Lower leg skin (tissue), 4 donors: ENCODE measurements around the gene SUN1. TPM values are rescaled to one million over a fixed set of nuclear protein-coding genes. Genes with fewer than 3 reads are reported as not detected.
"Not testable (repeated sequence)": the region's sequence is repeated elsewhere in the genome, so short reads cannot be mapped to it uniquely, and the experiment has no call there.

Source experiments
- DNase-seq, 2 donors: peaks; one replicate each; pipeline ENCODE4 v3.0.0-alpha.2; 2019; ENCODE audit warnings: low spot score in 2 of 2
- H3K4me3 ChIP-seq: fragments of 200-600 bp; sonication (generic); 2 replicates; pipeline ENCODE4 v1.5.1; 2017; ENCODE audit warnings: mild to moderate bottlenecking, low read depth; ENCODE audit not compliant: poor library complexity, severe bottlenecking
- CTCF ChIP-seq, 3 donors: fragments of 450-650 bp; IDR thresholded peaks; one replicate each; pipeline ENCODE4 v1.5.1; 2016; ENCODE audit warnings: antibody characterized with exemption in 3 of 3, mild to moderate bottlenecking in 3 of 3, moderate library complexity in 2 of 3
- POLR2A ChIP-seq, 2 donors: fragments of 450-650 bp; IDR thresholded peaks; one replicate each; pipeline ENCODE4 v1.6.1; 2016 to 2017; ENCODE audit warnings: antibody characterized with exemption in 2 of 2, mild to moderate bottlenecking in 1 of 2, moderate library complexity in 1 of 2
- WGBS, 2 donors: methylation state at CpG; one replicate each; pipeline ENCODE4 v1.1.5; 2018; 5-methylcytosine and 5-hydroxymethylcytosine counted together
- intact Hi-C: fragments of 100-400 bp; cut with DNase I; formaldehyde crosslinking; loops from one replicate; pipeline ENCODE4 v1.15.0; 2023; ENCODE audit warnings: low total_unique reads
- total RNA-seq, 4 donors: library from RNA; depleted of rRNA; stranded (reverse); fragments of >200 nt; gene quantifications; one replicate each; pipeline ENCODE4 v1.1.0, GENCODE V29; 2016

Gene SUN1
- total RNA-seq, 4 donors from 2014 or later = 265 to 429 (median 271) TPM

DNA sequence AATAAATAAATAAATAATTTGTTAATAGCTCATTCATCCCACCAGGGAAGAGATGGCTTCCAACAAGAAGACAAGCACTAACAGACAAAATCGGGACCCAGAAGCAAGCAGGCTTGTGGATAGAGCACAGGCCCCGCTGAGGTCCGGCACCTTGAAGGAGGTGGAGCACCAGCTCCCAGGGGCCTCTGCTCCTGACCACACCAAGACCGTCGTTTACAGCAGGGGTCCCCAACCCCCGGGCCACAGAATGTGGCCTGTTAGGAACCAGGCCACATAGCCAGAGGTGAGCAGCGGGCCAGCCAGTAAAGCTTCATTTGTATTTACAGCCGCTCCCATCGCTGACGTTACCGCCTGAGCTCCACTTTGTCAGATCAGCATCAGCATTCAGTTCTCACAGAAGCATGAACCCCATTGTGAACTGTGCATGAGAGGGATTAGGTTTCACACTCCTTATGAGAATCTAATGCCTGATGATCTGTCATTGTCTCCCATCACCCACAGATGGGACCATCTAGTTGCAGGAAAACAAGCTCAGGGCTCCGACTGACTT lies 33.3 kb upstream of the SUN1 start:
- H3K4me3 ChIP-seq = no peak overlapping the region
- intact Hi-C loops = no loop called here
- no peak for DNase-seq
- 96 to 97% methylated on average over 12 of the region's 12 CpGs for WGBS, 2 donors
- no peak for TF ChIP-seq POLR2A (IDR thresholded peaks at IDR 0.05)
- TF ChIP-seq CTCF (IDR thresholded peaks at IDR 0.05) = no peak

DNA sequence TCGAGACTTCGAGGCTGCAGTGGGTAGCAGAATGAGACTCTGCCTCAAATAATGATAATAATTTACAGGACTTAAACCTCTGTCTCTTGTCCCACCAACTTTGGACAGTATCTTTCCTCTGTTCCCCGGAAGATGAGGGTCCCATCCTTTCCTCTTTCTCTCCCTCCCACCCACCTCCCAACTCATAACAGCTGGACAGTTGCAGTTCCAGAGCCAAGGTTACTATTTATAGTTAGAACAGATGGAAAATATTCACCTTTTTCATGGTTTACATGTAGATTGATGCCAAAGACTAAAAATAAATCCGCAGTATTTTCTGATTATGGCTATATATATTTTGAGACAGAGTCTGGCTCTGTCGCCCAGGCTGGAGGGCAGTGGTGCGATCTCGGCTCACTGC lies 31.6 kb upstream of the SUN1 start:
- 74 to 86% methylated on average over 7 of the region's 7 CpGs for WGBS, 2 donors
- intact Hi-C loops = no loop called here
- TF ChIP-seq POLR2A (IDR thresholded peaks at IDR 0.05) (no peak), CTCF (IDR thresholded peaks at IDR 0.05) (no peak)
- H3K4me3 ChIP-seq = no peak overlapping the region
- no peak for DNase-seq

DNA sequence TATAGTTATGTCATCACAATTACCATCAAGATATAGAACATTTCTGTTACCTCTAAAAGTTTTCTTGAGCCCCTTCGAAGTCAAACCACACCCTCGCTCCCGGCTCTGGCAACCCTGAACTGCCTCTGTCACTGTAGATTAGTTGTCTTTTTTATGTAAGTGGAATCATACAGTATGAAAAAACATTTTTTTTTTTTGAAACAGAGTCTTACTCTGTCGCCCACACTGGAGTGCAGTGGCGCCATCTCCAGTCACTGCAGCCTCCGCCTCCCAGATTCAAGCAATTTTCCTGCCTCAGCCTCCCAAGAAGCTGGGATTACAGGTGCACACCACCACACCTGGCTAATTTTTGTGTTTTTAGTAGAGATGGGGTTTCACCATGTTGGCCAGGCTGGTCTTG lies 30.9 kb upstream of the SUN1 start:
- H3K4me3 ChIP-seq, DNase-seq, intact Hi-C loops: not testable (repeated sequence)
- 39 to 92% methylated on average over 6 of the region's 6 CpGs for WGBS, 2 donors

- DNase-seq = peak in 1 of 2 donors; percentile 94
- no peak overlapping the region for H3K4me3 ChIP-seq
- TF ChIP-seq POLR2A (IDR thresholded peaks at IDR 0.05) = no peak
- TF ChIP-seq CTCF (IDR thresholded peaks at IDR 0.05) = no peak
- intact Hi-C loops = no loop called here
- WGBS, 2 donors = 23 to 34% methylated on average over 18 to 19 of the region's 19 CpGs
Measured at GRCh38 chr7:801940-802381, 30.3 kb upstream of the SUN1 start.

DNA sequence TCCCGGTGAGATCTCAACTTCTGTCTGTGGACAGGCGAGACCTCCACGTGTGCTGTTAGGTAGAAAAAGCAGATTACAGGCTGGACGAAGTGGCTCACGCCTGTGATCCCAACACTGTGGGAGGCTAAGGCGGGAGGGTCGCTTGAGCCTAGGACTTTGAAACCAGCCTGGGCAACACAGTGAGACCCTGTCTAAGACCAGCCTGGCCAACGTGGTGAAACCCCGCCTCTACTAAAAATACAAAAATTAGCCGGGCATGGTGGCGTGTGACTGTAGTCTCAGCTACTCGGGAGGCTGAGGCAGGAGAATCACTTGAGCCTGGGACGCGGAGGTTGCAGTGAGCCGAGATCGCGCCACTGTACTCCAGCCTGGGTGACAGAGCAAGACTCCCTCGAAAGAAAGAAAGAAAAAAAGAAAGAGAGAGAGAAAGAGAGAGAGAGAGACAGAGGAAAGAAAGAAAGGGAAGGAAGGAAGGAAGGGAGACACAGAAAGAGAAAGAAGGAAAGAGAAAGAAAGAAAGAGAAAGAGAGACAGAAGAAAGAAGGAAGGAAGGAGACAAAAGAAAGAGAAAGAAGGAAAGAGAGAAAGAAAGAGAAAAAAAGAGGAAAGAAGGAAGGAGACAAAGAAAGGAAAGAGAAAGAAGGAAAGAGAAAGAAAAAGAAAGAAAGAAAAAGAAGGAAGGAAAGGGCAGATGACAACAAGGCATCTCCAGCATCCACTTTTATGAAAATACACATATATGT lies 29.6 kb upstream of the SUN1 start:
- no peak for DNase-seq
- TF ChIP-seq CTCF (IDR thresholded peaks at IDR 0.05) (no peak), POLR2A (IDR thresholded peaks at IDR 0.05) (no peak)
- 68 to 78% methylated on average over 18 of the region's 18 CpGs for WGBS, 2 donors
- no peak overlapping the region for H3K4me3 ChIP-seq
- intact Hi-C loops = no loop called here

DNA sequence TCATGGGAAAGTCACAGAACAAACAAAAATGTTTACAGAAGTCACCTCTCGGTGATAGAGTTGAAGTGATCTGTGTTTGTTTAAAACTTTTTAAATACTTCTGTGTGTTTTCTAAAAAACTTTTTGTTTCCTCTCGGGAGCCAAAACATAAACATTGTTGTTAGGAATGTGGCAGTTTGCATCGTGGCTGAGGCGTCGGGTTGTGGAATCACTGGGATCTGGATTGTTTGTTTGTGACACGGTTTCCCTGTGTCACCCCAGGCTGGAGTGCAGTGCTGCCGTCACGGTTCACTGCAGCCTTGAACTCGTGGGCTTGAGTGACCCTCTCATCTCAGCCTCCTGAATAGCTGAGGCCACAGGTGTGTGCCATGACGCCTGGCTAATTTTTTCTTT lies 29.0 kb upstream of the SUN1 start:
- H3K4me3 ChIP-seq = no peak overlapping the region
- WGBS, 2 donors = 68 to 70% methylated on average over 10 of the region's 10 CpGs
- no peak for DNase-seq
- intact Hi-C loops = no loop called here
- TF ChIP-seq CTCF (IDR thresholded peaks at IDR 0.05) (no peak), POLR2A (IDR thresholded peaks at IDR 0.05) (no peak)

- intact Hi-C loops, H3K4me3 ChIP-seq, DNase-seq: not testable (repeated sequence)
- 94 to 98% methylated on average over 4 of the region's 4 CpGs for WGBS, 2 donors
Measured at GRCh38 chr7:803796-804195, 28.5 kb upstream of the SUN1 start.
